Mucosa of descending colon (tissue), 3 donors: ENCODE data around the gene ASCC2. TPM values are rescaled to one million over a fixed set of nuclear protein-coding genes. Genes with fewer than 3 reads are reported as not detected.

Experiments used
- ATAC-seq: fragments of 200-7000 bp; cut with Tn5 transposase; one replicate; pipeline ENCODE4 v1.9.1; 2020; ENCODE audit warnings: mild to moderate bottlenecking, moderate library complexity
- DNase-seq, 3 donors: peaks; one replicate each; pipeline ENCODE4 v3.0.0-alpha.2; 2020
- H3K36me3 ChIP-seq: fragments of 200-600 bp; one replicate; pipeline ENCODE4 v1.8.0; 2021; ENCODE audit warnings: low read depth, mild to moderate bottlenecking
- H3K4me1 ChIP-seq: fragments of 200-600 bp; one replicate; pipeline ENCODE4 v1.8.0; 2021; ENCODE audit warnings: low read depth, mild to moderate bottlenecking
- H3K4me3 ChIP-seq: fragments of 200-600 bp; one replicate; pipeline ENCODE4 v1.8.0; 2021; ENCODE audit warnings: mild to moderate bottlenecking
- H3K9me3 ChIP-seq: fragments of 200-600 bp; one replicate; pipeline ENCODE4 v1.8.0; 2021; ENCODE audit warnings: mild to moderate bottlenecking
- intact Hi-C, 2 donors: fragments of 100-400 bp; cut with DNase I in 1 of 2; cut with micrococcal nuclease in 1 of 2; formaldehyde crosslinking; loops; one replicate each; pipeline versions ENCODE4 v1.11.0 to v1.11.1; 2022; cut with DNase I, micrococcal nuclease
- total RNA-seq, 3 donors: library from RNA; stranded (reverse); fragmentation: NEBNext Ultra II Directional in 2 of 3; extraction: Animal tissue kit (Norgen Biotek cat#: 25700) in 2 of 3; gene quantifications; one replicate each; pipeline versions ENCODE4 v1.2.1 to v1.2.4, GENCODE V29; 2021 to 2023
- TF ChIP-seq, protein P1 (sequence below): fragments of 200-600 bp; IDR thresholded peaks from one replicate; pipeline ENCODE4 v1.8.0; 2022; ENCODE audit warnings: antibody characterized with exemption, mild to moderate bottlenecking
- donor health status: DM: no; HTN: no; CAD: no; lungs with moderate emphysema.
- donor health status: DM: no; HTN: no; CAD: no.
- donor health status: DM: no; HTN: yes; CAD: no.

The ASCC2 gene
- total RNA-seq, 3 donors from 2014 or later: 61.3 to 81.0 (median 63.5) TPM

DNA sequence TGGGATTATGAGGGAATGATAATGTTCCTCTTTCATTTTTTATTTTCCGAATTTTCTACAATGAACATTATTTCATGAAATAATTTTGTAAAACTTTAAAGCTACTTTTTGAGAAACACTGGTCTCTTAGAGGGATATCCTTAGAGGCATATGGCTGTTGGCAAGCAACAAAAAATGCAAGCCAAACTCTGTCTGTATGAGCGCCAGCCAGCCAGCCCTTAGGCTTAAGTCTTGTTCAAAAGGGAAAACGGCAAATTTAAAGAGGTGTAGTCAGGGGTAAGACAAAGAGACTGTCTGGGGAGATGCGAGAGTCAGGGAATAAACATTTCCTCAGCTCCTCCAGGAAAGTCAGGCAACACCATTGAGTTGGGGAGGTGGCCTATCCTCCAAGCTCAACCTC, 22.5 kb downstream of the ASCC2 start:
- H3K4me3 ChIP-seq: no peak overlapping the region
- peaks cover 15% of the 10 kb centered on the region for H3K4me1 ChIP-seq
- ATAC-seq: no peak
- no peak for DNase-seq
- H3K36me3 ChIP-seq: no peaks in the 10 kb centered on the region
- TF ChIP-seq, protein P1, sequence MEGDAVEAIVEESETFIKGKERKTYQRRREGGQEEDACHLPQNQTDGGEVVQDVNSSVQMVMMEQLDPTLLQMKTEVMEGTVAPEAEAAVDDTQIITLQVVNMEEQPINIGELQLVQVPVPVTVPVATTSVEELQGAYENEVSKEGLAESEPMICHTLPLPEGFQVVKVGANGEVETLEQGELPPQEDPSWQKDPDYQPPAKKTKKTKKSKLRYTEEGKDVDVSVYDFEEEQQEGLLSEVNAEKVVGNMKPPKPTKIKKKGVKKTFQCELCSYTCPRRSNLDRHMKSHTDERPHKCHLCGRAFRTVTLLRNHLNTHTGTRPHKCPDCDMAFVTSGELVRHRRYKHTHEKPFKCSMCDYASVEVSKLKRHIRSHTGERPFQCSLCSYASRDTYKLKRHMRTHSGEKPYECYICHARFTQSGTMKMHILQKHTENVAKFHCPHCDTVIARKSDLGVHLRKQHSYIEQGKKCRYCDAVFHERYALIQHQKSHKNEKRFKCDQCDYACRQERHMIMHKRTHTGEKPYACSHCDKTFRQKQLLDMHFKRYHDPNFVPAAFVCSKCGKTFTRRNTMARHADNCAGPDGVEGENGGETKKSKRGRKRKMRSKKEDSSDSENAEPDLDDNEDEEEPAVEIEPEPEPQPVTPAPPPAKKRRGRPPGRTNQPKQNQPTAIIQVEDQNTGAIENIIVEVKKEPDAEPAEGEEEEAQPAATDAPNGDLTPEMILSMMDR: no peak
- H3K9me3 ChIP-seq: no peaks in the 10 kb centered on the region
- intact Hi-C loops: no loop called here

DNA sequence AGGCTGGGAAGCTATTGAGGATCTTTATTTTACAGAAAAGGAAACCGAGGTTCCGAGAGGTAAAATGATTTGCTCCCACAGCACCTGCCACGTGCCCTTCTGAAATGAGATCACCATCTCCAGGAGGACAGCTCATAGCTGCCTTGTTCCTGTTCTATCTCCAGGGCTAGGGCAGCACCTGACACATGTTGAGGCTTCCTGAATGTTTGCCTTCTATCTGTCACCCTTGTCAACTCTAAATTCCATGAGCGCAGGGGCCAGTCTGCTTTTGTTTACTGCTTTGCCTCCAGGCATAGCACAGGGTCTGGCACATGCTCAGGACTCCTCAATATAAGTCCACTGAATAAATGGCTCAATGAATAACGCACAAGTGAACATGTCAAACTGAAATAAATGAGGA, 24.1 kb downstream of the ASCC2 start:
- no peak for ATAC-seq
- intact Hi-C loops: no loop called here
- no peaks in the 10 kb centered on the region for H3K36me3 ChIP-seq
- no peak overlapping the region for H3K4me3 ChIP-seq
- no peak for DNase-seq
- peaks cover 17% of the 10 kb centered on the region for H3K4me1 ChIP-seq
- TF ChIP-seq, protein P1: no peak
- no peaks in the 10 kb centered on the region for H3K9me3 ChIP-seq

DNA sequence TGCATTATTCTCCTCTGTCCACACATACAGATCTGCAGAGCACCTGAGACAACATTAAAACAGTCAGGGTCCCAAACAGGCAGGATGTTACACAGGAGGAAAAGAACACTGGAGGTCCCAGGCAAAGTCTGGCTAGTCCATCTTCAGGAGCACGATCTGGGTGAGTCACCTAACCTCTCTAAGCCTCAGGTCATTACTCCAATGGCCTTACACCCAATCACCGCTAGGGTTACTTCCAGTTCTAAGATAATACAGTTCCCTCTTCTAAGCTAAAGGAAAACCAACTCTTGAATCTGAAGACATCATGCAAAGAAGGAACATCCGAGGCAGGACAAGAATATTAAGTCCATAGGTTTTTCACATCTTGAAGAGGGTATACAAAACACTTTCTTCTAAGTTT, 24.5 kb downstream of the ASCC2 start:
- Histone ChIP-seq H3K36me3 (no peaks in the 10 kb centered on the region), H3K4me3 (no peak overlapping the region), H3K4me1 (peaks cover 17% of the 10 kb centered on the region), H3K9me3 (no peaks in the 10 kb centered on the region)
- no peak for DNase-seq
- intact Hi-C loops: no loop called here
- TF ChIP-seq, protein P1: no peak
- peak; percentile 22 for ATAC-seq

DNA sequence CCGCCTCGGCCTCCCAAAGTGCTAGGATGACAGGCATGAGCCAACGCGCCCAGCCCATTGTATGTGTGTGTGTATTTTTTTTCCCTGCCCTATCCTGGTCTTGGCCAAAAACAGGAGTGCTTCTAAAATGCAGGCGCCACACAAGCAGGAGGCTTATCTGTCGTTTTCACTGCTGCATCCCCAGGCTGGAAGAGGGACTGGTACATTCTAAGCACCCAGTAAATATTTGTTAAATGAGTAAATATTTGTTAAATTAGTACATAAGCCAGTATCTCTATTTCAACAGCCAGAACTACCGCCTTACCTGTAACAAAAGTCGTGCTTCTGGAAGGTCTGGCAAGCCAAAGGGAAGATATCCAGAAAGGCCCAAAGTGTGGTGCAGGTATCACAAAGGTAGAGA, 24.9 kb downstream of the ASCC2 start:
- ATAC-seq (no peak), DNase-seq (no peak)
- H3K4me3 ChIP-seq: no peak overlapping the region
- H3K4me1 ChIP-seq: peaks cover 17% of the 10 kb centered on the region
- TF ChIP-seq, protein P1: no peak
- no peaks in the 10 kb centered on the region for H3K36me3 ChIP-seq
- intact Hi-C loops: no loop called here
- no peaks in the 10 kb centered on the region for H3K9me3 ChIP-seq

DNA sequence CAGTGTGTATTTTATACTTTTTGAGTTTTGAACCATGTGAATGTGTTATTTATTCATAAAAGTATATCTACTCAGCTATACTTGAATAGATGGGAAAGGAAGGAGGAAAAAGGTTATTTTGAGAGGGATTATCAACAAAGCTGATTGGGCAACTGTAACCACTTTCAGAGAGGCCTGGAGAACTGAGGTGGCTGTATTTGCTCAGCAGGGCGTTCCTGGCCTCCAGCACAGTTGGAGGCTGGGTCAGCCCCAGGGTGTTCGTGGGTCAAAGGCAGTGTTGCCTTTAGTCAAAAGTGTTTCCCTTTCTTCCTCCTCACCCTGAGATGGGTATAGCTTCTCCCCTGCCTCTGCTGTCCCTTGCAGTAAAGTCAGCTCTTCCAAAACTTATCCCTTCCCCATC, 26.7 kb downstream of the ASCC2 start:
- TF ChIP-seq, protein P1: no peak
- ATAC-seq: peak; percentile 96

DNA sequence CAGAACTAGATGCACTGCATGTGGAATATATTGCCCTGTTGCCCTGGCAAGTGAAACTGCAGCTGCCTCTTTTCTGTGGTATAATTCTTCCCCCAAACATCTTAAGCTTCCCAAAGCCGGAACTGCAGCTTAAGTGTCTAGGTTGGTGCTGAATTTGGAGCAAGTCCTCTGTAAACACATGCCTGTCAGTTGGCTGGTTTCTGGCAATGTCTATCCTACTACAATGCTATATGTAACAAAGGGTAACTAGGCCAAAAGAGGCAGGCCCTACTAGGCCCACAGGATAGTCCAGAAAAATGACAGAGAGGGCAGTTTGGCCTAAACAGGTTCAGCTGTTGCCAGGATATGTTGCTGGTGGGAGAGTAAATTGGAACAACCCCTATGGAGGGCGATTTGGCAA, 27.9 kb downstream of the ASCC2 start:
- Histone ChIP-seq H3K4me3 (no peak overlapping the region), H3K36me3 (peaks cover 7% of the 10 kb centered on the region), H3K9me3 (no peaks in the 10 kb centered on the region), H3K4me1 (peaks cover 17% of the 10 kb centered on the region)
- intact Hi-C loops: no loop called here
- ATAC-seq (no peak), DNase-seq (no peak)
- TF ChIP-seq, protein P1: no peak

More for the DNA sequence above, 26.7 kb downstream of the ASCC2 start:
- peak; percentile 73 to 79 (median 75) for DNase-seq
- Histone ChIP-seq H3K4me1 (peaks cover 17% of the 10 kb centered on the region), H3K36me3 (no peaks in the 10 kb centered on the region), H3K9me3 (no peaks in the 10 kb centered on the region), H3K4me3 (no peak overlapping the region)
- intact Hi-C loops: no loop called here
